ENCODE data around the gene MSANTD1.

DNA sequence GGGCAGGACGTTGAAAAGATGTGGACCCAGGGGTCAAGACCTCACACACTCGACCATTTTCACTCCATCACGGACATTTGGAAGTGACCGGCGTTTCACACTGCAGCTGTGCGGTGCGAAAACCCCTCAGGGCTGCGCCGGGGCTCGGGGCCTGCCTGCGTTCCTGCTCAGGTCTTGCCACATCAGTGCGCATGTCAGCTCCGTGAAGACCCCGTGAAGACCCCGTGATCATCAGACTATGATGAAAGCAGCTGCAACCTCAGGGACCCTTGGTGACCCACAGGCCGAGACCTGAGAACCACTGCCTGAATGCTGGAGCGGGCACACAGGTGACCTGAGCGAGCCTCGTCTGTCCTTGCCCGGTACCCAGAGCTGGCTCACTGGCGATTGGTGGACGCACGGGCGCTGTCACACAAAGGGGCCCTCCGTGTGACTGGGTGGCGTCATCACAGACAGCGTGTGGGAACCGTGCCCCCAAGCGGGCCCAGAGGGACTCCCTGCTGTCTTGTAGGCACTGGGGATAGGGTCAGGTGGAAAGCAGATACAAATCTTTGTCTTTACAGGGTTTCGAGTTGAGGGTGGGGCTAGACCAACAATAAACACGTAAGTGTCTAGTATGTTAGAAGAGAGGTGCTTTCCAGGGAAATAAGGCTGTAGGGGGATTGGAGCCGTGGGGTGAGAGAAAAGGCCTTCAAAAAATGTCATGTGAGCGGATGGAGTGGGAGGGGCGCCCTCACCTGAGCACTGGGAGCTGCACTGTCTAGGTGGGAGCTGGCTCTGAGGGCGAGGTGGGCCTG lies 12.7 kb downstream of the MSANTD1 start:
- no peak for TF ChIP-seq CTCF (IDR thresholded peaks at IDR 0.05)
- TF ChIP-seq POLR2A (IDR thresholded peaks at IDR 0.05), result no peak

All from thyroid gland (tissue), 4 donors.